Stimulated activated CD8-positive, alpha-beta memory T cell treated with anti-CD3 and anti-CD28 coated beads, Interleukin-12 subunit alpha, Interleukin-12 subunit beta, amount 100 ng/mL, for 24 hours (primary cell): ENCODE results near the gene LSM12.
"Not testable (repeated sequence)": the region's sequence is repeated elsewhere in the genome, so short reads cannot be mapped to it uniquely, and the experiment has no call there.

Source experiments
- DNase-seq: peaks from one replicate; pipeline ENCODE4 v3.0.0-alpha.2; 2020; ENCODE audit errors: extremely low read depth

Gene LSM12

GRCh38 chr17:44066204-44066930 lies at the start of gene LSM12:
TSS of gene LSM12 (minus strand) at chr17:44066671. CDS start at chr17:44066587, 84 bp downstream.
- peak; percentile 71 for DNase-seq

DNA sequence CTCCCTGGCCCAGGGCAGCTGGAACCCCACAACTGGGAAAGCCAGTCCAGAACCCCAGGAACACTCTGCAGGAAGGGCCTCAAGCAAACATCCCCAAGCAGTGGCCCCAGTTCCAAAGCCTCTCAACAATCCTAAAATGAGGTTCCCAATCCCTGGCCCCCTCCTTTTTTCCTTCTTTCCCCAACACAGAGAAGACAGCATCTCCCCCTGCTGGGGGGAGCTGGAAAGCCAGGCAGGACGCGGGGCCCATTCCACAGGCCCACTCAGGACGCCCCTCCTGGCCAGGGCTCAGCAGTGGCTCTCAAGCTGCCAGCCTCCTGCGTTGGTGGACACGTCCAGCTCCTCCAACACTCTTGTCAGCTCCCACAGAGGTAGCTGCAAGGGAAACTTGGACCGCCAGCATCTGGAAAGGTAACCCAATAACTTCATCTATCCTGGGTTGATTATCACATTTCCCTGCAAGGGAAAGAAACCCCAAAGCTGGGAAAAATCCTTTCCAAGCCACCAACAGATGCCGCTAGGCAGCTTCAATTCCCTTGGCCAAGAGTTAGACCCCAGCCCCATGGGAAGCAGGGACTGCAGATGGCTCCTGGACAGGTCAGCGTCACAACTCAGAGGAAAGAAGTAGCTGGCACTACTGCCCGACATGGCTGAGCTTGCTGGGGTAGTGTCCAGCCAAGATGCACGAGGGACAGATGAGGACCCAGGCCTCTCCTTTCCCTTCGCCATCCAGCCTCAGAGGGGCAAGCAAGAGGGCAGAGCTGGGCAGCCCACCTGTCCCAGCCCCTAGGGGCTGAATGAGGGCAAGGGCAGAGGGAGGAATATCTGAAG lies 49.3 kb upstream of the LSM12 start:
- no peak for DNase-seq

GRCh38 chr17:44113868-44114840 lies 47.7 kb upstream of the LSM12 start:
- DNase-seq = no peak

DNA sequence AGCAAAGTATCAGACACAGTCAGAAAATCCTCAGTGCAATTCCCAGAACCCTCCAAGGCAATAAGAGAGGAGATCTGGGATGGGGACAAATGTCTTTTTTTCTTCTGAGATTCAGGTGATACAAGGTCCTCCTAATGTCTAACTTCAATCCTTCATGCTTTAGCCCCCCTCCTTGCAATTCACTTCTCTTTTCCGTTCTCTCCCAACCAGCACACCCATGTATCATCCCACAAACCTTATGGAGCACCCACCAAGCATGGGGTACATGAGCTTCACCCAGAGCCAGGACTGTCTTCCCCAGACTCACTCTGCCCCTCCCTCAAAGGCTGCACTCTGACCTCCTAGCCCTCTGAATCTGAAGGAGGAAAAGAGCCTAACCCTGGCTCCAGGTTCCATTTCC lies 46.9 kb upstream of the LSM12 start:
- DNase-seq = no peak

DNA sequence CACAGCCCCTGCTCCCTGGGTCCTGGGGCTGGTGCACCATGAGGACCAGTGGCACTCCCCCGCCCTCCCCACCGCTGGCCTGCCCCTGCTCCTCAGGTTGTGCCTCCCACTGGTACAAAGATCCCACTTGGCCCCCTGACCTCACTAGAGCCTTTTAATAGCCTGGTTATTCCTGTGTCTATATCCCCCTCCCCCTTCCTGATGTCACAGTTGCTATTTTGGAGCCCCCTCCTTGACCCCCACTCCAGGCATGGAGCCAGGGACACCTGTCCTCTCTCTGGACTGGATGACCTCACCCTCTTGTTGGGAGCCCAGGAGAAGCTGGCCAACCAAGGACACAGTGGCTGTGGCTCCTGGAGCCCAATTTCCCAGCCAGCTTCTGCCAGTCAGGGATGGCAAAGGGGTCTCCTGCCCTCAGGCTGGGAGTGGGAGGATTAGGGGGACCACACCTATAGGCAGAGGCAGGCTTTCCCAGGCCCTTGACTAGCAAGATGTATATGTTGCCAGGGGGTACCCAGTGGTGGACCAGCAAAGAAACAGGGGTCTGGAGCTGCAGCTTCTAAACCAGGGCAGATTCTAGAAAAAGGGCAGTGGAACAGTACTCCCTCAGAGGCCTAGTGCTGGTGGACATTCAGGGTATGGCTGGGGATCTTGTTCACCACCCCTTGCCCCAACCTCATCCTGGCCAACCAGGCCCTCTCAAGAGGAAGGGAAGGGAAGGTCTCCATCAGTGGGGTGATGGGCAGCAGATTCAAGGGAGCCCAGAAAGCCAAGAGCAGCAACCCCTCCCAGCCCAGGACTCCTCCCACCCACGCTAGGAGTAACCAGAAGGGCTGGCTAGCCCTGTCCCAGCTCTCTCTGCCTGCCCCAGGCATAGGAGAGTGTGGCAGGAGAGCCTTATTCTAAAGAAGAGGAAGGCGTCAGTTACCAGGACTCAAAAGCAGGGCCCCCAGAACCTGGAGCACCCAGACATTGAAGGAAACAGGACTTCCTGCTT lies 46.1 kb upstream of the LSM12 start:
- DNase-seq = no peak

GRCh38 chr17:44111777-44112176 lies 45.3 kb upstream of the LSM12 start:
- no peak for DNase-seq

DNA sequence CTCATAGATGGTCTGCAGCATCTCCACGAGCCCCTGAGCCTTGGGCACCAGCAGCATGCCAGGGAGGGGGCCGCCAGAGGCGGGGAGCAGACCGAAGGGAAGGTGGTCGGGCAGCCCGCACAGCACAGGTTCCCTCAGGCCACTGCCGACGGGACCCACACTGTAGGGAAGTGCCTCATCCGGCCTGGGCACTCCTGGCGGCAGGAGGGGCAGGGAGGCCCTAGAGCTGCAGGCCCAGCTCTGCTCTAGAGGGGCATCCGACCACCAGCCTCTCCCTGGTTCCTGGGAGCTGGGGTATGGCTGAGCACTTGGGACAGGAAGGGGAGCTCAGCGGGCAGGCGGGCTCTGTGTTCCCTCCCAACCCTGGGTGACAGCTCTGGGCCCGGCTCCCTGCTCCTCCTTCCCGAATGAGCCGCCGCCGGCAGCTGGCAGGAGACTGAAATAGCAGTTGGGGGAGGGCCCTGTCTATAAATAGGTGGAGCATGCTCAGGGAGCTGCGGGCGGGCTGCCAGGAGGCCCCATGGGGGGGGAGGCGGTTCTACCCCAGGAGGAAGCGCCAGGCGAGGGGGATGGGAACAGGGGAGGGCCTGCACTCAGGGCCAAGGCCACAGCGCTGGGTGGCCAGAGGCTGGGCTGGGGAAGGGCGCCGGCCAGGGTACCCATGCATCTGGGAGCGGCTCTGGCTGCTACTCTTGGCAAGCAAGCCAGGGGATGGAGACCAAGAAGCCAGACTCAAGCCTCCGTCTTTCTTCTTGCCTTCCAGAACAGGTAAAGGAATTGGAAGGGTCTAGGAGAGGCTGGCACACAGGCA lies 44.6 kb upstream of the LSM12 start:
- peak; percentile 36 for DNase-seq

- no peak for DNase-seq
Measured at GRCh38 chr17:44110011-44110686, 43.7 kb upstream of the LSM12 start.

DNA sequence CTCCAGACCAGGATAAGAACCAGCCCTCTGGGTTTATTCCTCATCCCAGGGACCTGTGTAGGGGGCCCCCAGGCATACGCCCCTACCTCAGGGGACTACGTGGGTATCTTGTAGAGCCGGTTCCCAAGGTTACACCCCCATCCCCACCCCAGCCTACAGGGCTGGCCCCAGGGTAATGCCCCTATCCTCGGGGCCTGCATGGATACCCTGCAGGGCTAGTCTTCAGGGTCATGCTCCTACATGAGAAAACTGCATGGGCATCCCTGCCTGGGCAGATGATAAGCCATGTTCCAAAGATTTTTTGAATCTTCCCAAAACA lies 42.8 kb upstream of the LSM12 start:
- no peak for DNase-seq

GRCh38 chr17:44108440-44109311 lies 42.2 kb upstream of the LSM12 start:
- DNase-seq = no peak

DNA sequence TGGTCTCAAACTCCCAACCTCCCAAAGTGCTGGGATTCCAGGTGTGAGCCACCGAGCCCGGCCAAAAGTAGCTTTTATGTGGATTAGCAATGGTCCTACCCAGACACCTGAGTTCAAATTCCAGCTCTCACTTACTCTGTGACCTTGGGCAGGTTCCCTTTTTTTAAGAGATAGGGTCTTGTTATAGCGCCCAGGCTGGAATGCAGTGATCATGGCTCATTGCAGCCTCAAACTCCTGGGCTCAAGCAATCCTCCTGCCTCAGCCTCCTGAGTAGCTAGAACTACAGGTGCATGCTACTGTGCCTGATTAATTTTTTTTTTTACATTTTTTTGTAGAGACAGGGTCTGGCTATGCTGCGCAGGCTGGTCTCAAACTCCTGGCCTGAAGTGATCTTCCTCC lies 40.3 kb upstream of the LSM12 start:
- no peak for DNase-seq

GRCh38 chr17:44105941-44106340 lies 39.5 kb upstream of the LSM12 start:
- no peak for DNase-seq

DNA sequence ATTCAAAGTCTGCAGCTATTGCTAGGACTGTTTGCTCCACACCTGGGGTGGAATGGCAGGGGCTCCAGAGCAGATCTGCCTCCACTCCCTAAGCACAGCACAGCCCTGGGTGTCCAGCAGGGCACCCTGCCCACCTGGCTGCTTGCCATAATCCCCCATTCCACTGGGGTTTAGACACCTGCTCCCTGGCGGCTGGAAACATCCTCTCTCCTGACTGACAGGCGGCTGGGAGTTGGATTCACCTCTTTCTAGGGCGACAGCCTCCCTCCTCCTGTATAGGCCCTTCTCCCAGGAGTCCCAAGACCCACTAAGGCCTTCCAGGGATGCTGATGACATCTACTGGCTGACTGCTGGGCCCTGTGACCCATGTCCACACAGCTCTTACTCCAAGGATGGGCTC lies 39.0 kb upstream of the LSM12 start:
- DNase-seq = no peak

GRCh38 chr17:44102849-44103622 lies 36.6 kb upstream of the LSM12 start:
- no peak for DNase-seq

DNA sequence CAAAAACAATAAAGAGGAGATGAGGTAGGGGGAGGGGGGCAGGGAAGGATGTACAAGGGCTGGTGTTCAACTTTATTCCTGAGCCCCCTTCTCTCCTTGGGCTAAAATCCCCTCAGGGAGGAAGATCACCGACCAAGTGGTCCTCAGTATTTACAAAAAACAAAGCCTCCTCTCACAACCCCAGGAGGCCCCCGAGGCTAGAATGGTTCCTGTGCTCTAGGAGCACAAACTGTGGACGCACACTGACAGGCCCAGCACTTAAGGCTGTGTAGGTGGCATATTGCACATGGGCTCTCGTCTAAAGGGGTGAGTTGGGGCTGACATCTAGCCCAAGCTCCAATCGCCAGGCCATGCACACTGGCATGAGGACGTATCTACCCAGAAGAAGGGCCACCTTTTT lies 35.4 kb upstream of the LSM12 start:
- DNase-seq = not testable (repeated sequence)

DNA sequence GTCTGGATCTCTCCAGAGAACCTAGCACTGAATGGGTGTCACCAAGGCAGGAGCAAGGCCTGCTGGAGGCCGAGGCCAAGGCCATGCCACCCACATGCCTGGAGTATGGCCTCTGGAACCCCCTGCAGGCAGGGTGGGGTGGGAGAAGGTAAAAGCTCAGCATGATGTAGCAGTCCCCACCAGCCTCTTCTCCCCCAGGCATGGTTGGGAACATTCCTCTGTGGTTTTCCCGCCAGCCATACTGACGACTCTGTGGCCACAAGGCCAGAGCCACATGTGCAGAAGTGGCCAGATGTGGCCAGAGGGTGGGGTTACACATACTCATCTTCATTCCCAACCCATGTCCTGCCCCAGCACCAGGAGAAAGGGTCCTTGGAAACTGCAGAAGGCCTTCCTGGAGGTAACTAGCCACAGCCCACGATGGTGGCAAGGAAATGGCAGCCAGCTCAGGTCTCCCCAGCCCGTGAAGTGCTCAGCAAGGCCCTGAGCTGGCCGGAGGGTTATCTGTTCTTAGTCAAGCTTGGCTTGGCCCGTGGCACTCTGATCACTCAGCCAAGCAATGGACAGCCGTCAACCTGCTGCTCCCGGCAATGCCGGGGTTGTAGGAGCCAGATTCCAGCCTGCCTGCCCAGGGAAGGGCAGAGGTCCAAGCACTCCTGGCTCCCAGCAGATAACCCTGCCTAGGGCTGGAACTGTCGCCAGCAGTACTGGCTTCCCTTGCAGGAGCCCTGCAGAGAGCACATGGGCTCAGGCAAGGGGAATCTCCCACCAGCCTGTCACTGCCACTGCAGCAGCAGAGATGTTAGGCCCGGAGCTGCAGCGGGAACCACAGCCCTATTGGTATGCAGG lies 30.9 kb upstream of the LSM12 start:
- no peak for DNase-seq
